HepG2 (cell line): ENCODE data around the gene VKORC1L1.

Experiments
- ARNT ChIP-seq: fragments of 450-650 bp; IDR thresholded peaks from 2 replicates; pipeline ENCODE4 v1.6.1; 2017
- CTCF ChIP-seq: sonication (generic); formaldehyde crosslinking; IDR thresholded peaks from 2 replicates; pipeline ENCODE4 v1.5.0; 2020; ENCODE audit warnings: mild to moderate bottlenecking, missing genetic modification reagents, moderate library complexity
- ELF4 ChIP-seq: sonication (generic); formaldehyde crosslinking; IDR thresholded peaks from 2 replicates; pipeline ENCODE4 v1.5.0; 2020; ENCODE audit warnings: missing genetic modification reagents, mild to moderate bottlenecking, moderate library complexity, borderline replicate concordance
- ETV5 ChIP-seq: IDR thresholded peaks from 2 replicates; pipeline ENCODE4 v1.6.1; 2018; ENCODE audit warnings: missing biosample characterization, missing genetic modification reagents, inconsistent platforms, borderline replicate concordance
- GABPB1 ChIP-seq: IDR thresholded peaks from 2 replicates; pipeline ENCODE4 v1.6.1; 2016; ENCODE audit warnings: mild to moderate bottlenecking, missing genetic modification reagents, moderate library complexity, missing compliant biosample characterization
- PCBP2 ChIP-seq: fragments of 200-400 bp; formaldehyde crosslinking; optimal IDR thresholded peaks from 2 replicates; pipeline ENCODE3; 2018; ENCODE audit warnings: low read length, low read depth; ENCODE audit not compliant: poor library complexity, severe bottlenecking
- POLR2A ChIP-seq, 2 experiments: IDR thresholded peaks; 2 replicates each; pipeline ENCODE4 v1.6.1; 2011; ENCODE audit warnings: low read depth in 2 of 2, low read length in 2 of 2, mild to moderate bottlenecking in 1 of 2, moderate library complexity in 1 of 2; ENCODE audit not compliant: insufficient read depth in 1 of 2
- ZBTB1 ChIP-seq: sonication (generic); formaldehyde crosslinking; IDR thresholded peaks from 2 replicates; pipeline ENCODE4 v1.4.0; 2020; ENCODE audit warnings: missing genetic modification reagents, borderline replicate concordance
- ZNF704 ChIP-seq: sonication (generic); formaldehyde crosslinking; IDR thresholded peaks from 2 replicates; pipeline ENCODE4 v1.8.1; 2023; ENCODE audit warnings: mild to moderate bottlenecking, inconsistent platforms, moderate library complexity, missing genetic modification reagents, borderline replicate concordance
- ZSCAN29 ChIP-seq: sonication (generic); formaldehyde crosslinking; conservative IDR thresholded peaks from 2 replicates; pipeline ENCODE4 v1.4.0; 2020; ENCODE audit warnings: mild to moderate bottlenecking, missing genetic modification reagents

- TF ChIP-seq ZSCAN29 (no peak), PCBP2 (no peak), ETV5 (CRISPR knock-in tag) (no peak), ZBTB1 (CRISPR knock-in tag) (no peak), CTCF (CRISPR knock-in tag) (no peak), ELF4 (no peak), POLR2A (IDR thresholded peaks at IDR 0.05; ENCODE audit: insufficient read depth in 1 of 2, low read depth in 2 of 2, low read length in 2 of 2) (no peak), ARNT (no peak), GABPB1 (CRISPR knock-in tag) (no peak), ZNF704 (no peak)
Measured at GRCh38 chr7:65974191-65974801, 101.4 kb downstream of the VKORC1L1 start.
